ENCODE measurements around the gene GALR2.

- TF ChIP-seq EZH2 (IDR thresholded peaks at IDR 0.05; ENCODE audit: insufficient read depth, poor library complexity, severe bottlenecking) (no peak), EZH2phosphoT487 (IDR thresholded peaks at IDR 0.05; ENCODE audit: insufficient read depth, low read depth) (no peak)
These were observed 34.2 kb upstream of the GALR2 start for GRCh38 chr17:76040376-76040775.
